ENCODE results near the gene NR1I2.

- TF ChIP-seq EZH2 (IDR thresholded peaks at IDR 0.05; ENCODE audit: insufficient read depth, poor library complexity, severe bottlenecking) = no peak
- no peak for TF ChIP-seq EZH2phosphoT487 (IDR thresholded peaks at IDR 0.05; ENCODE audit: insufficient read depth, low read depth)
These were observed 37.0 kb downstream of the NR1I2 start for GRCh38 chr3:119818937-119819336.

Data from GM23248 (cell line).